ENCODE data around the gene DQX1.

Gene DQX1

DNA sequence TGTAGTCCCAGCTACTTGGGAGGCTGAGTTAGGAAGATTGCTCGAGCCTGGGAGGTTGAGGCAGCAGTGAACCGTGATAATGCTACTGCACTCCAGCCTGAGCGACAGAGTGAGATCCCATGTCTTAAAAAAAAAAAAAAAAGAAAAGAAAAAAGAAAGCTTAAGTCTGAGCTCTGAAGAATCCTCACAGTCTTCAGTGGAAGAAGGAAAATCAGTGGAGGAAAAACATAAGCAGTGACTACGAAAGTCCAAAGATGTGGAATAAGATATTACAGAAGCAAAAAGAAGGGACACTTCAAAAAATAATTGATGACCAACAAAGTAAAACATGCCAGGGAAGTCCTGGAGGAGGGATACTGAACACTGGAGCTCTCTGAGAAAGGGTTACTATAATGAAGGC, 15.8 kb downstream of the DQX1 start:
- DNase-seq, result no peak

DNA sequence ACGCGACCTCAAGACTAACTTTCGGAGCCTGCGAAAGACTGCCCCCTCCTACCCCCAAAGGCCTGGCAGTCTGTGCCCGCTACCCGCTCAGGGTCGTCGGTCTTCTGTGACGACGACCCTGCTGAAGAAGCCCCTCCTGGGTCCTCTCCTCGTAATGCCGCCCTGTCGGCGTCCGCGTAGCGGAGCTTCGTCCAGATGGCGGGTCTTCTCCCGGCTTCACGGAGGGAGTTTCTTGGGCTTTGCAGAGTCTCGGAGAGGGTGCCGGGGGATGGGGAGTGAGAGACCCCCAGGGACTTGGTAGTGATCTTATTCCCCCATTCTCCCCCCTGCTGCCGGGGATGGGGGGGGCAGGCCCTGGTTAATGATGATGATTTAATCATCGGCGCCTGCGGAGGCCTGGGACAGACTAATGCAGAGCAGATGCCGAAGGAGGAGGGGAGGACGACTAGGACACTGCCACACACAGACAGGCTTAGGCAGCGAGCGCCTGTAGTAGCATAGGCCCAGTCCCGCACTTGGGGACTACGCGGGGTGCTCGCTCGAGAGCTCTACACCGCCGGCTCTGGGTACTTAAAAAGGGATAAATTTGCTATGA, 18.0 kb downstream of the DQX1 start:
- DNase-seq, result peak; percentile 48

DNA sequence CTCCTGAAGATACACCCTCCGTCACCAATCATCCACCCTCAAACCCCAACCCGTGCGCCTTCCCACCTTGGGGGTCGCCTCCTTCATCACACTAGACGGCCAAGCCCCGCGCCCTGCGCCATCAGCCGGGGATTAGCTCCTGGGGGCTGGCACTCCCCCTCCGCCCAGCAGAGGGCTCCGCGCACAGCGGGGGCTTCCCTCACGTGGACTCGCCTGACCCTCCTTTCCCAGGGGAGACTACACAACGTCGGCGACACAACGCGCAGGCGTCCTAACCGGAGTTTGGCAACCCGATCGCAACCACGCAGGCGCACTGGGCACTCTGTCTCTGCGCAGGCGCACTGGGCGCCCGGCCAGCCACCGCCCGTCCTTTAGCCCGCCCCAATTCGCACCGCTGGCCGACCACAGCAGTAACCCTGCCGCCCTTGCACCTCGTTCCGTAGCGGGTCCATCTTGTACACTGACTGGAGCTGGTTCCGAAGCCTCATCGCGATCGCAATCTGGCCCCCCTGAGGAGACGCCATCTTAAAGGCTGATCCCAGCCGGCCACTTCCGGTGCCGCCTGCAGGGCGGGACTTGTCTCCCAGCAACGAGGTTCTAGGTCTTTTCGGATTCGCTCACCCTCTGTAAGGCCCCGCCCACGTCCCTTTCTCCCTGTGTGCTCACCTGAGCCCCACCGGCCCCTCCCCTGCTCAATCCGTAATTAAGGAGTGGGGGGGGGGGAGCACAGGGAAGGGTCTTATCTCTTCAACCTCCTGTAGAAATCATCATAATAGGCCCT, 18.7 kb downstream of the DQX1 start, which contains the start of gene PCGF1:
TSS of gene PCGF1 (minus strand) at position 551 of the 781 bp plus-strand sequence. CDS start at position 524, 27 bp downstream.
- peak; percentile 98 for DNase-seq

DNA sequence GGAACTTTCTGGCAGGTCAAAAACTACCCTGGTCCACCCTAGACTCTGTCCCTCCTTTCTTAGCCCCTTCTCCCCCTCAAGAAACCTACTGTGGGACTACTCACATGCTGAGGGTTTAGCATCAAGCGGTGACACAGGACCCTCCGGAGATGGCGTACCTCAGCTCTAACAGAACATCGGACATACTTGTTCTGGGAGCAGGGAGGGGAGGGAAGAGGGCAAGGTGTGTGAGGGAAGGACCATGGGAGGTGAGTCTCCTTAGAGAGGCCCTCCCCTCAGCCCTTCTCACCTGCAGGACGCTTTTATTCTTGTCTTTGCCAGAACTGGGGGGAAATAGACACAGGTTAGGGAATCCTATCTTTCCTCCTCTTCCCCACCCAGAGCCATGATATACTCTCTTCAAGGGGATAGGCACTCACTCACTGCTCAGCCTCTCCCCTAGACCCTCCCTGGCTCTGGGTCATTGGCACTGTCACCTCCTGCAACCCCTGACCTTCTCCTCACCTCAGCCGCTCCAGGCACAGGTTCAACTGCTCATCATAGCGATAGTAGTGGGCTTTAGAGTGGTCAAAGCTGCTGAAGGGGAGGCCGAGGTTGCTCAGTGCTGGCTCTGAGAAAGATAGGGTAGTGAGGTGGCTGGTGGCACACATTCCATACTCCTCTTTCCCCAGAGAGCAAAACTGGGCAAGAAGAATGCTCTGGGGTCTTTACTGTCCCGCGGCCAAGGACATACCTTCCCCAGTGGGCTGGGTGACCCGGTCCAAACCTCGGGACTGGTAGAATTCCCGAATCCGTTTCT, 20.4 kb downstream of the DQX1 start:
- DNase-seq, result no peak

DNA sequence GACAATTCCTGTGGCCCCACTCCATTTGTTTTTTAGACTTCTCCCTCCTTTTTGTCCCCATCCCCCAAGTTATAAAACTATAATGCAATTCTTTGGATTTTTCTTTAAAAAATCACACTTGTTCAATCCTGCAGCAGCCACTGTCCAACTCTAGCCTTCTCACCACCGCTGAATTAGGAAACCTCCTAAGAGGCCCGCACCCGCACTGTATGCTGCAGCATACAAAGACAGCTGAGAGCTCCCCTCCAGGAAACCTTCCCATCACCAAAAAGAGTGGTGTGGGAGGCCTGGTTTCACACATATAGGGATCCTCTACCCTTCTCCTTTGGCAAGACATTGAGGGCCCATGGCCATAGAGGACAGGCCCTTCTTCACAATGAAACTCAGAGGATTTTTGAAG, 21.4 kb downstream of the DQX1 start:
- DNase-seq, result no peak

DNA sequence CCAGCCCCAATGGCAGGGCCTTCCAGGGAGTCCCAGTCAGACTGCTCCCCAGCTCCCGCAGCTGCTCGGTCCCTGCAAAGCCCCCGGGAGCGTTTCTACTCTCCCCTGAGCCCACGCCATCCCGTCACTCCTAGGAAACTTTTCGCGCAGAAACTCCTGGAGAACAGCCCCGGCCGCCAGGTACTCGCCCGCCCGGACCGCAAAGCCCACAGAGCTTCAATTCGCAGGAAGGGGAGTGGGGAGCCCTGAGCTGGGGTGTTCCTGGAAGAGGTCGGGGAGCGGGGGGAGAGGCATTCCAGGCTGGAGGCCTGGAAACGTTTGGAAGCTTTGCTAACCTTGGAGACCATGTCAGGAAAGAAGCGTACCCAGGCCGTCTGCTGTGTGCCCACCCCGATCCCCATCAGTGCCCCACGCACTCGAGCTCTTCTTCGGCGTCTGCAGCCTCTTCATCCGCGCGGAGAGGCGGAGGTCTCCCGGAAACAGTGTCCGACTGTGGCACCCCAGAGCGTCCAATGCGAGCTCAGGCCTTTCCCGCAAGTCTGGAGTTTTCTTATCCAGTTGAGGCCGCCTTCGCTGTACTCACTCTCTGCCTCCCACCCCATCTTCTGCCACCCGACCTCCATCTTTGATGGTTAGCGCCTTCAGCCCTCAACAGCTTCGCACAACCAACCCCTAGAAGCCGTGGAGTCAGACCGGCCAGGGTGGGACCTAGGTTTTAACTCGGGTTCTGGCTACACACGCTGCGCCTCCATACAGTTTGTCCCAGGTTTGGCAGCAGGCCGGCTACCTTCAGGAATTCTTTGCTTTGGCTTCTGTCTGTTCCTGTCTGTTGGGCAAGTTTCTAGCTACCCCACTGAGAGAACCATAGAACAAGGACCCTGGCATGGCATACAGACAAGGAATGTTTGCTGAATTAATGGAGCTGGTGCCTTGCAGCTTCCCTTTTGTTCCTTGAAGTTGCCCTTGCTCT, 22.2 kb downstream of the DQX1 start:
- no peak for DNase-seq

DNA sequence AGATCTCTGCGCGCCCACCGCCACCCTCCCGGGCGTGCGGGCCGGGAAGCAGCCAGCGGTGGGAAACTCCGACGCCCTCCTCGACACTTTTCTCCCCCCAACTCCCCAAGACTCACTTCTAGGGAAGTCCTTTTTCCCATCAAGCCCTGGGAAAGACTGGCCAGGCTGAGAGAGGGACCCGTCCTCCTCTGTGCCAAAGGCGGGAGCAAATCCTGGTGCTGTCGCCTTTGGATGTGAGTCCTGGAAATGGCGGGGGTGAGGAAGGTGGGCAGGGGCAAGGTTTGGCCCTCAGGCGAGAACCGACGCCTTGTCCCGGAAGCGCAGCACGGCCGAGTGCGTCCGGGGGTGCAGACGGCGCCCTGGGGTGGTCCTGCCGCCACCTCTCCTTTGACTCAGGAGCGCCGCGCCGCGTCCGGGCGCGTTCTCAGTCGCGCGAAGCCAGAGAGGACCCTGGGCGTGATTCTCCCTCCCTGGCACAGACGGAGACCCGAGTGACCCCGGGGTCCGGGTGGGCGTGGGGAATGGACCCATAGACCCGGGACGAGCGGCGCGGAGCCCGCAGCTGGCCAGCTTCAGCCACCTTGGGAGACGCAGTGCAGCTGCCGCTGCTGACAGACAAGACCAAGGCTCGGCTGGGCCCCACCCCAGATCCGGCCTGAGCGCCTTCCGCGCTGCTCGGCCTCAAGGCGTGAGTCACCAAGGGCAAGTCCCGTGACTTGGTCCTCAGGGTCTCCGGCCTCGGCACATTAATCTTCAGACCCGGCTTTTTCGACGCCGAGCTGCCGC, 23.1 kb downstream of the DQX1 start:
- peak; percentile 57 for DNase-seq

DNA sequence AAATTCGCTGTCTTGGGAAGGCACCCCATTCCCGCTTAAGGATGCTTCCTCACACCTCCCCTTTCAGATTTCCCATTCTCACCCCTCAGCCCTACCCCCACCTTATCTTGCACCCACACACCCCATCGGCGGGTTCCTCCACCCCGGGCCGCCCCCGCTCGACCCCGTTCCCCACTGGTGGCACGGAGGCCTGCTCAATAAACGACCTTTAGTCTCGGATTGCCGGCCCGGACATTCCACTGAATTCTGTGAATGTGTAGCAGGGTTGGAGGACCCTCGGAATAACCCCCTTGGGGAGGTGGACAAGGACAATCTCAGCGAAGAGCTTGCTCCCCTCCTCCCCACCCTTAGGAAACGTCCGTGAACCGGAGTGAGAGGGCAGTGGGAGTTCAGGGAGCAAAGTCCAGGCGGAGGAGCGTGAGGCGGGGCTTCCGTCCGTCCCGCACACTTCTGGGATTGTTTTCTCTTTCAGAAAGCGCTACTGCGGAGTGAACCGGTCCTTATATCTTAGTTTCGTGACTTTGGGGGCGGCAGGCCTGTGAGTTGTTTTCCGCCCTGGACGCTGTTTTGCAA, 23.8 kb downstream of the DQX1 start:
- DNase-seq, result no peak

DNA sequence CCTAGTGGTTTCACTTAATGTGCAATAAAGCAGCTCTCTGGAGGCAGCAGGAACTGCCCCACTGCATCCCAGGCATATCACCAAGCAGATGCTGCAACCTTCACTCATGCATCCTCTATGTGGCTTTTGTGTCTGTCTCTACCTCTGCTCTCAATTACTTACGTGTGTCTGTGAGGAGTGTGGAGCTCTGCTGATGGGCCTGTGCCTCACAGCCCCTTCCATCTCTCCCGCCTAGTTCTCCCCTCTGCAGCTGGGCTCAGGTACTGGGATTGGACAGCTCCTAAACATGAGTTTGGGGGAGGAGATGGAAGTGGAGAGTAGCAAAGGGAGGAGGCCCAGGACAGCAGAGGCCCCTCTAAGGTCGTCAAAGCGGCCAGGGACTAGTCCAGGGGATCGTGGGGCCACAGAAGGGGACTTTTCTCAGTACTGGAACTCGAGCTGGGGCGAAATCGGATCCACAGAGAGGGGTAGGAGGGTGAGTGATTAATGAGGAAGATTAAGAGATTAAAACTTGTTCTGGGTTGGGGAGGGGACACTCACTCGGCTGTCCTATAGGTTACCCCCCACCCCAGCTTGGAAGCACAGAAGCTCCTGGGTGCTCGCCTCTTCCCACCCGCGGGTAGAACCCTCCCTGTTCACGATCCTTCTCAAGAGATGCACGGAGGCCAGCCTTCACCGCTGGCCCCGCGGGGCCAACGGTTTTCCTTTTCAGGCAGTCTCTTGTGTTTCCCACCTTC, 24.5 kb downstream of the DQX1 start:
- DNase-seq, result no peak

DNA sequence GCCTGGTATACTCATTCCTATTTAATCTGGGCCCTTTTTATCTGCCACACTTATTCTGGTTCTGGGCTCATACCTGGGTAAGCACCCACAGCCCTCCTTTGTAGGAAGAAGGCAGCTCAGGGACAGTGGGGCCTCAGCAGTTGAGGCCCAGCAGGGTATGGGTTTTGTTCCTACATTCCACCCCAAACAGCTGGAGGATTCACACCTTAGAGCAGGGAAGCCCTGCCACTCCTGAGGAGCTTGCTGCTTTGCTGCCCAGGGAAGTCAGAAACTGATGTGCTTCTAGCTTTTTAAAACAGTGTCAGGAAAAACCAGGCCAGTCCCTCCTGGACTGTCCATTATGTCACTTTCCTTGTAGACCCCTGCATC, 25.5 kb downstream of the DQX1 start:
- DNase-seq, result no peak

DNA sequence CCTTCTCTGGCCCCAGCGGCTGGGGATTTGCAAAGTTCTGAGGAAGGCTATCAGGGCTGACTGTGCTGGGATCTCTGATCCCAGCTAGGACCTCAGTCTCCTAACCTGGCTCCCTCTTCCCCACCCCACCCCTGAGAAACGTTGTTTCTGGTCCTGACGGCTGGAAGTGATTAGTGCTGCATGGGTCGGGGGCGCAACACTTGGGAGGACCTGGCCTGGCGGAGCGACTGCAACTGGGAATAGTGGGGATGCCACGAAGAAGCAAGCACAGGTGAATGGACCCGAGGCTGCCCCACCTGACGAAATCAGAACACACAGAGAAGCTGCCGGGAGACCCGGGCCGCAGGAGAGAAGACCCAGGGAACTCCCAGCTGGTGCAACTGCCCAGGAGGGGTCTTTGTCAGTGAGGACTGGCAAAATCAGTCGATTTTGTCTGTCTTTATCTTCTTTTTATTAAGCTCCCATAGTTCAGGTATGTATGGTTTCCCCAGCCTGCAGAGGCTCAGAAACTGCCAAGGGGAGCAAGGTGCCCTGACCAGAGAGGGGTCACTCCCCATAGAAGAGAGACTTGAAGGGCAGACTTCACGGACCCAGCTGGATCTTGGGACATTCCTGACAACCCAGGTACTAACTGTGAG, 26.0 kb downstream of the DQX1 start:
- DNase-seq, result no peak

DNA sequence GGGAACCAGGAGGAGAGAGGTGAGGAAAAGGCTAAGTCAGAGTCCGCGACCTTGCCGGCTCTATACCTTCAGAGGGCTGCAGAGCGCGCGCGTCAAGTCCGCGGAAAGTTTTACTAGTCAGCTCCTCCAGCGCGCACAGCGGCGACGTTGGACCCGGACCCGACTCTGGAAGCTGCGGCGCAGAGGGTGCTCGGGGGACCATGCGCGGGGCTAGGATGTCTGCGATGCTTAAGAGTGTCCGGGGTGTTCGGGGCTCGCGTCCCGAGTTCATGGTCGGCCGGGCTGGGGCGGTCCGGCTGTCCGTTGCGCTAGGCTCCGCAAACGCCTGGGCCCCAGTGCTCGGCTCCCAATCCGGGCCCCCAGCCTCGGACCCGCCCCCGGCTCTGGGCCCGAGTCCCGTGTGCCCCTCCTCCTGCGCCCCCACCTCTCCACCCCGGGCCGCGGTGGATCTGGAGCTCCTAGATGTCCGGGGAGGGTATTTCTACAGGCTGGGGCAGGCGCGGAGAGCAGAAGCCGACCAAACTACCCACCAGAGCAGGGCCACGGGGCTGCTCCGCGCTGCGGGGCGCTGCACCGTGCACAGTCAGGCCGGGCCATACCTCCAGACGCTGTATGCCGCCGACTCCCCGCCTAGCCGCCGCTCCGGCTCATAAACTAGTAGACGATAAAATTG, 26.6 kb downstream of the DQX1 start, which contains the start of gene LBX2:
TSS of gene LBX2 (minus strand) at position 337 of the 673 bp plus-strand sequence. CDS start at position 271, 66 bp downstream.
- no peak for DNase-seq

DNA sequence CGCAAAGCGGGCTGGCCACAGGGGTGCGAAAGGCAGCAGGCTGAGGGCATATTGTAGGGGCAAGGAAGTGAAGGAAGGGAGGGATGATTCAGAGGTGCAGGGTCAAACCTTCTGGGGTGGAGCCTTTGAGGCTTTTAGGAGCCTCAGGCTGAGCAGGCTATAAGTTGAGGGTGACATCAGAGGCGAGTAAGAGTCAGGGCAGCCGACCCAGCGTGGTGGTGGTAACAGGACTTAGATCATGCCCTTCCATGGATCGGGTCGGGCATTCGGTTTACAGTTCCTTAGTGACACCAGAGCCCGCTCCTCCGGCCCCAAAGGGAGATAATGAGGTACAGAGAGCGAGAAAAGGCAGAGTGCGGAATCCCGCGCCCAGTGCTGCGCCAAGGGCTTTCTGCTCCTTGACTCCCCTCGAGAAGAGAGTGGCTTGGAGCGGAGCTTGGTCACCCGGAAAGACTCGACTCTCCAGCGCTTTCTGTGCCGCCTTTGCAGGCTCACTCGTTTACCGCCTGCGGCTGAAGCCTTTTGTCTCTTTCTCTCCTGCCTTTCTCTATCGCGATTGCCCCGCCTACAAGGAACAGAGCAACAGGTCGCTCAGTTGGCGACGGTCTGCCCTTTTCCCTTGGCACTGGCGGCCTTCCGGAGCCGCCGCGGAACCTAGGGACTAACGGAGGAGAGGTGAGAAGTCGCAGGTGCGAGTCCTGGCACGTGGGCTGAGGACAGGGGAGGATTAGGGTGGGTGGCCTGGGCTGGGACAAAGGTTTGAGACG, 27.3 kb downstream of the DQX1 start:
- DNase-seq, result no peak

DNA sequence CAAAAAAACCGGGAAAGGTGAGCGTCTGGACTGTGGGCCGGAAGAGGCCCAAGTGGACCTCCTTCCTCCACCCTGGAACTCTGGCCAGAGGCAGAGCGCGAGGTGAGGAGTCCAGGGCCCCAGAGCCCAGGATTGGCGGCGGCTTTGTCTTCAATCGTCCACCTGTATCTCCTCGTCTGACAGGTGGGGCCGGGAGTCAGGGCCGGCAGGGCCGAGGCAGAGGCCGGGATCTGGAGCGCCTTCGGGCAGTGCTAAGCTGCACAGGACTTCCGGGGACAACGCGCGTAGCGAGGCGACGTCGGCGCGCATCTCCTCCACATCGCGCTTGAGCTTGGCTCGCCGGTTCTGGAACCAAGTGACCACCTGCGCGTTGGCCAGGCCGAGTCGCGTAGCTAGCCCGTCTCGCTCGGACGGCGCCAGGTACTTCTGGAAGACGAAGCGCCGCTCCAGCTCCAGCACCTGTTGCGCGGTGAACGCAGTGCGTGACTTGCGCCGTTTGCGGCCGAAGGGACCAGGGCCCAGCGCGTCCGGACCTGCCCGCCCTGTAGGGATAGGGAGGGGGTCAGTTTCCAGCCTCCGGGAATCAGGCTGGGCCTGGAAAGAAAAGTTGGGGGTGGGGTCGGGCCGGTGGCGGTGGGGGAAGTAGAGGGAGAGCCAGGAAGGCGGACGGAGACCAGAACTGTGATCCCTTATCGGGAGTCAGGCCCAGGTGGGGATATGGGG, 28.1 kb downstream of the DQX1 start:
- peak; percentile 32 for DNase-seq

DNA sequence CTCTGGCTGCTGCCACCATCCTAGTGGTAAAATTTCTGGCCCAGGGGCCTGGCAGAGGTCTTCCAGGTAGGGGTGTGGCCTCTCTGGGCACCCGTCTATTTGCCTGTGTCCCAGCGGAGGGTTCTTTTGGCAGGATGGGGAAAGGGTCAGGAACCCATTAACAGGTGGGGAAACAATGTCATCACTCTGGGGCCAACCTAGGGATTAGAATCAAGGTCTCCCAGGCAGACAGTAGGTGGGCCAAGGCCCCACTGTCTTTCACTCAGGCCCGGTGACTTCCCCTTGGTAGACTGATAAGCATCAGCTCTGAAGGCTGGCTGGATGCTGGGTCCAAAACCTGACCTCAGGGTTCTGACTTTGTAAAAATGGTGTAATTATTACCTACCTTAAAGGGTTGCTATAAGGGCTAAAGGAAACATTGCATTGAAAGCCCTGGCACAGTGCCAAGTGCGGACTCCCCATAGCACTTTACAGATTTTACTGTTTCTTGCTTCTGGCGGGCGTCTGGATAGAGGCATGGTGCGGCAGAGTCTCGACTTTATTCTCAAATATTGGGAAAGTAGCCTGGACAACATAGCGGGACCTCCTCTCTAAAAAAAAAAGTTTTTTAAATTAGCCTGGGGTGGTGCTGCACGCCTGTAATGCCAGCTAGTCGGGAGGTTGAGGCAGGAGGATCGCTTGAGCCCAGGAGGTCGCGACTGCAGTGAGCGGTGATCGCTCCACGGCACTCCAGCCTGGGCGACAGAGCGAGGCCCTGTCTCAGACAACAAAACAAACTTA, 28.8 kb downstream of the DQX1 start:
- no peak for DNase-seq

DNA sequence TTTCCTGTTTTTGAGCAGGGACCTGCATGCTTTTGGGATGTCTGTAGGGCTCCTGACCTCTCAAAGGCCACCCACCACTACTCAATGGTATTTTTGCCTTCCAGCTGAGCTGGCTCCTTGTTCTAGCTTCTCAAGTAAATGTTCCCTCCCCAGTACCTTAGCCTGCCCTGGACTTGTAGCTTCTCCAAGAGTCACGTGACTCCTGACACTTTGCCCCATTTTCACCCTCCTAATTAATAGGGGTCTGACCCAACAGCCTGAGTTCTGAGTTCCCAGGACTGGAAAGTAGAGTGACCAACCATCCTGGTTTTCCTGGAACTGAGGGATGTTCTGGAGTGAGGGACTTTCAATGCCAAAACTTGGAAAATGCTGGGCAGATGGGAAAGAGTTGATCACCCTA, 30.6 kb downstream of the DQX1 start:
- DNase-seq, result no peak

DNA sequence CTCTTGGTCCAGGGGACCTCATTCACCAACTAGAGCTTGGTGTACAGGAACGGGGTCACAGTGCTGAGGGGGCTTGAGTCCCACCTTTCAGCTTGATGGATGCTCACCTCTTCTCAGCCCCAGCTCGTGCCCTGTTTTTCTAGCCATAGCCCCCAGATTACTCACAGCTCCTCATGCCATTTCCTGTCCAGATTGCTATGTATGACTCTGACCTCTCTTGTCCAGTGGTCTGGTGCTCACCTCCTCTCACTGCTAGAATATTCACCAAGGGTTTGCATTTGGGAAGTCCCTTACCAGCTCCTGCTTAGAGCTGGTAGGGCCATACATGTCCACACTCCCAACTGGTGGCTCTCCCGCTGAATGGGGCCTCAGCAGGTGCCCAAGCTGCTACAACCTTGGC, 32.5 kb downstream of the DQX1 start:
- no peak for DNase-seq

Measured in RPMI8226 (cell line).